GM12878 (cell line): ENCODE data around the gene CTSH. TPM values are rescaled to one million over a fixed set of nuclear protein-coding genes. Genes with fewer than 3 reads are reported as not detected.

Experiments used
- ATAC-seq: fragments of 200-7000 bp; cut with Tn5 transposase; 3 replicates; pipeline ENCODE4 v1.9.1; 2020; ENCODE audit warnings: mild to moderate bottlenecking, moderate library complexity
- BruUV-seq: library from RNA; stranded (reverse); fragments of 400-500 nt; replicated peaks from 2 replicates; lab custom pipeline; 2021; lab: Mats Ljungman, UMichigan
- CTCF ChIA-PET: fragments of 300-600 bp; sonication (Branson Sonifier 250); formaldehyde crosslinking; extraction: SDS; loops from one replicate; lab custom pipeline; 2021; ENCODE audit warnings: inconsistent platforms; lab: Yijun Ruan, JAX
- POLR2A ChIA-PET: fragments of 350-600 bp; formaldehyde crosslinking; extraction: SDS; loops from one replicate; lab custom pipeline; 2021; ENCODE audit warnings: inconsistent platforms; lab: Charles Lee
- RAD21 ChIA-PET: fragments of 300-600 bp; sonication (Branson Sonifier 250); formaldehyde crosslinking; loops from one replicate; lab custom pipeline; 2023; ENCODE audit warnings: antibody characterized with exemption; ENCODE audit not compliant: unreplicated experiment; lab: Charles Lee
- SMC1A ChIA-PET: fragments of 300-600 bp; sonication (Branson Sonifier 250); formaldehyde crosslinking; loops from one replicate; lab custom pipeline; 2023; ENCODE audit not compliant: unreplicated experiment, uncharacterized antibody; lab: Charles Lee
- DNase-seq: peaks from one replicate; pipeline ENCODE4 v3.0.0-alpha.2; 2011; ENCODE audit warnings: low read depth, low spot score
- FAIRE-seq: peaks from 3 replicates; lab custom pipeline; 2011; peaks lifted over from hg19 to GRCh38; lab: Jason Lieb, UNC
- H2AFZ ChIP-seq: 2 replicates; pipeline ENCODE4 v1.6.0; 2011; ENCODE audit warnings: low read depth, low read length, control low read depth; ENCODE audit not compliant: control insufficient read depth
- H3K27ac ChIP-seq: 2 replicates; pipeline ENCODE4 v1.5.1; 2011; ENCODE audit warnings: control low read depth; ENCODE audit not compliant: control insufficient read depth, insufficient read depth
- H3K27me3 ChIP-seq, 2 experiments: replicated peaks in 1 of 2; 2 replicates each; pipeline versions ENCODE4 v1.6.0 to v1.6.1; 2011; ENCODE audit warnings: low read length in 1 of 2; ENCODE audit not compliant: control insufficient read depth in 2 of 2, insufficient read depth in 2 of 2
- H3K36me3 ChIP-seq, 2 experiments: 2 replicates each; pipeline ENCODE4 v1.5.1; 2011; ENCODE audit warnings: low read length in 1 of 2; ENCODE audit not compliant: control insufficient read depth in 2 of 2, insufficient read depth in 2 of 2
- H3K4me1 ChIP-seq: 2 replicates; pipeline ENCODE4 v1.6.1; 2011; ENCODE audit warnings: mild to moderate bottlenecking, low read length, moderate library complexity, mixed read lengths; ENCODE audit not compliant: control insufficient read depth, insufficient read depth
- H3K4me2 ChIP-seq: 2 replicates; pipeline ENCODE4 v1.6.0; 2011; ENCODE audit warnings: control low read depth; ENCODE audit not compliant: control insufficient read depth, insufficient read depth
- H3K4me3 ChIP-seq: fragments of 200-600 bp; sonication (generic); 2 replicates; pipeline ENCODE4 v1.5.1; 2016
- H3K79me2 ChIP-seq: 2 replicates; pipeline ENCODE4 v1.6.0; 2011; ENCODE audit warnings: low read length; ENCODE audit not compliant: control insufficient read depth, insufficient read depth
- H3K9ac ChIP-seq: 2 replicates; pipeline ENCODE4 v1.8.0; 2011; ENCODE audit warnings: low read length, control low read depth, mixed read lengths; ENCODE audit not compliant: control insufficient read depth, insufficient read depth
- H3K9me3 ChIP-seq: replicated peaks from 3 replicates; pipeline ENCODE4 v1.5.1; 2011; ENCODE audit warnings: mild to moderate bottlenecking, low read length; ENCODE audit not compliant: control insufficient read depth, insufficient read depth
- H4K20me1 ChIP-seq: 2 replicates; pipeline ENCODE4 v1.6.0; 2011; ENCODE audit not compliant: control insufficient read depth, insufficient read depth
- LARP7 ChIP-seq: fragments of 450-650 bp; IDR thresholded peaks from 2 replicates; pipeline ENCODE4 v1.6.1; 2017; ENCODE audit warnings: mild to moderate bottlenecking
- PKNOX1 ChIP-seq: fragments of 450-650 bp; IDR thresholded peaks from 2 replicates; pipeline ENCODE4 v1.6.1; 2016; ENCODE audit warnings: mild to moderate bottlenecking
- ZNF207 ChIP-seq: fragments of 450-650 bp; IDR thresholded peaks from 2 replicates; pipeline ENCODE4 v1.6.1; 2014; ENCODE audit warnings: antibody characterized with exemption, mild to moderate bottlenecking, borderline replicate concordance
- ZNF384 ChIP-seq: IDR thresholded peaks from 2 replicates; pipeline ENCODE4 v1.6.1; 2012; ENCODE audit warnings: low read depth, mild to moderate bottlenecking, low read length, improper control_type of control experiment, borderline replicate concordance
- WGBS: methylation state at CpG from one replicate; pipeline ENCODE4 v1.1.6; 2016; ENCODE audit warnings: low lambda C conversion rate; ENCODE audit not compliant: insufficient replicate concordance, insufficient coverage; ENCODE audit errors: missing lambda C conversion rate; 5-methylcytosine and 5-hydroxymethylcytosine counted together
- in situ Hi-C: fragments of 300-500 bp; cut with MboI; formaldehyde crosslinking; loops from 9 replicates; pipeline ENCODE4 v1.14.3; 2018; ENCODE audit warnings: mixed read lengths
- intact Hi-C: fragments of 100-400 bp; cut with micrococcal nuclease; formaldehyde crosslinking; loops from one replicate; pipeline ENCODE4 v1.14.2; 2022; ENCODE audit not compliant: unreplicated experiment
- polyA plus RNA-seq, 11 experiments: library from polyadenylated mRNA; depleted of rRNA in 4 of 11; unstranded in 6 of 11; stranded (reverse) in 5 of 11; fragments of >200 nt; fragmentation: Nextera tagmentation in 4 of 11; fragmentation: Illumina TruSeq in 1 of 11; extraction: Ambion mirVana in 4 of 11; extraction: Trizol in 1 of 11; gene quantifications; 1 replicate in 1 of 11; 2 replicates in 10 of 11; pipeline versions ENCODE4 v1.2.1 to v1.2.3, GENCODE V29; 2011 to 2016; ENCODE audit warnings: inconsistent platforms in 2 of 11, missing spikeins in 2 of 11, low read depth in 1 of 11
- total RNA-seq, 4 experiments: library from RNA; depleted of rRNA in 3 of 4; stranded (reverse); fragments of >200 nt in 3 of 4; fragmentation: Illumina TruSeq in 1 of 4; extraction: Trizol in 1 of 4; gene quantifications; 2 replicates each; pipeline versions ENCODE4 v1.2.1 to v1.2.3, GENCODE V29; 2013 to 2021
- TF ChIP-seq, protein P1 (sequence below): fragments of 450-650 bp; IDR thresholded peaks from 2 replicates; pipeline ENCODE4 v1.6.1; 2017; ENCODE audit warnings: mild to moderate bottlenecking, moderate library complexity

CTSH gene
- total and polyA plus RNA-seq, 10 of the 15 experiments (the other 5 are each of a cell fraction or from before 2014, with no cell fraction given) = 30.2 to 1,212 (median 519) TPM

DNA sequence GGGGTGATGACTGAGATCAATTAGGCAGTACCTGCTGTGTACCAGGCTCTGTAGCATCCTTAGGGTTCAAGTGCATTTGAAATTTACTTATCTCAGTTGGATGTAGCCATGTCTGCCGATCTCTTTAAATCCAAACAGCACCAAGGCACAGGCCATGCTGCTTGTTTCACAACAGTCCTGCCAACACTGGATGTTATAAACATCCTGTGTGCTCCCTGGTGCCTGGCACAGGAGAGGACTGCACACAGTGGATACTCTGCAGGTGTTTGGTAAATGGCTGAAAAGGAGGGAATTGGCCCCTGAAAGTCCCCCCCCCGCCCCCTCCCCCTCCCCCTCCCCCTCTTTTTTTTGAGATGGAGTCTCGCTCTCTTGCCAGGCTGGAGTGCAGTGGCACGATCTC lies 27.0 kb downstream of the CTSH start (continued):
- TF ChIP-seq, protein P1, sequence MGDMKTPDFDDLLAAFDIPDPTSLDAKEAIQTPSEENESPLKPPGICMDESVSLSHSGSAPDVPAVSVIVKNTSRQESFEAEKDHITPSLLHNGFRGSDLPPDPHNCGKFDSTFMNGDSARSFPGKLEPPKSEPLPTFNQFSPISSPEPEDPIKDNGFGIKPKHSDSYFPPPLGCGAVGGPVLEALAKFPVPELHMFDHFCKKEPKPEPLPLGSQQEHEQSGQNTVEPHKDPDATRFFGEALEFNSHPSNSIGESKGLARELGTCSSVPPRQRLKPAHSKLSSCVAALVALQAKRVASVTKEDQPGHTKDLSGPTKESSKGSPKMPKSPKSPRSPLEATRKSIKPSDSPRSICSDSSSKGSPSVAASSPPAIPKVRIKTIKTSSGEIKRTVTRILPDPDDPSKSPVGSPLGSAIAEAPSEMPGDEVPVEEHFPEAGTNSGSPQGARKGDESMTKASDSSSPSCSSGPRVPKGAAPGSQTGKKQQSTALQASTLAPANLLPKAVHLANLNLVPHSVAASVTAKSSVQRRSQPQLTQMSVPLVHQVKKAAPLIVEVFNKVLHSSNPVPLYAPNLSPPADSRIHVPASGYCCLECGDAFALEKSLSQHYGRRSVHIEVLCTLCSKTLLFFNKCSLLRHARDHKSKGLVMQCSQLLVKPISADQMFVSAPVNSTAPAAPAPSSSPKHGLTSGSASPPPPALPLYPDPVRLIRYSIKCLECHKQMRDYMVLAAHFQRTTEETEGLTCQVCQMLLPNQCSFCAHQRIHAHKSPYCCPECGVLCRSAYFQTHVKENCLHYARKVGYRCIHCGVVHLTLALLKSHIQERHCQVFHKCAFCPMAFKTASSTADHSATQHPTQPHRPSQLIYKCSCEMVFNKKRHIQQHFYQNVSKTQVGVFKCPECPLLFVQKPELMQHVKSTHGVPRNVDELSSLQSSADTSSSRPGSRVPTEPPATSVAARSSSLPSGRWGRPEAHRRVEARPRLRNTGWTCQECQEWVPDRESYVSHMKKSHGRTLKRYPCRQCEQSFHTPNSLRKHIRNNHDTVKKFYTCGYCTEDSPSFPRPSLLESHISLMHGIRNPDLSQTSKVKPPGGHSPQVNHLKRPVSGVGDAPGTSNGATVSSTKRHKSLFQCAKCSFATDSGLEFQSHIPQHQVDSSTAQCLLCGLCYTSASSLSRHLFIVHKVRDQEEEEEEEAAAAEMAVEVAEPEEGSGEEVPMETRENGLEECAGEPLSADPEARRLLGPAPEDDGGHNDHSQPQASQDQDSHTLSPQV = no peak

DNA sequence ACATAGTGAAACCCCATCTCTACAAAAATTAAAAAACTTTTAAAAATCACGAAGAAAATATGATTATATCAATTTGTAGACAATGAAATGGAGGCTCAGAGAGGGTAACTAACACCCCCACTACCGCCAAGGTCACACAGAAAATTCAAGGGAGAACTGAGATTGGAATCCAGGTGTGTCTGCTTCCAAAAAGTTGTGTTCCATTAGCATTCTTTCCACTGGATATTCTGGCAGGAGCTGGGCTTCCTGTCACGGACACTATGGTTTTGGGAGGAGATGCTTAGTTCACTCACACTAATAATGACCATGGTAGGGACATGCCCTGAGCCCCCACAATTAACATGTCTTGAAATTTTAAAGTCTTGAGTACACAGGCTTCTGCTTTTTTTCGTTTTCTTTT lies 28.8 kb downstream of the CTSH start:
- no peak for FAIRE-seq
- Histone ChIP-seq H3K27me3 (no peaks in the 10 kb centered on the region), H3K4me2 (no peak overlapping the region), H3K4me3 (no peak overlapping the region)
- BruUV-seq = no TSS peak
- WGBS = 85% methylated on average over 4 of the region's 4 CpGs
- TF ChIP-seq ZNF384 (no peak), PKNOX1 (no peak), ZNF207 (no peak), LARP7 (no peak)
- TF ChIP-seq, all 136 proteins: peak for 0
- in situ Hi-C loops = no loop called here
- H3K9ac ChIP-seq = no peak overlapping the region
- intact Hi-C loops = no loop called here
- ChIA-PET CTCF (interaction anchor here (1.3 to 4.4 kb wide), 5 partner anchors 19 to 269 kb away, joined by 4 to 30 read pairs (median 6); no protein-coding TSS in a partner anchor), POLR2A (no interaction called here), SMC1A (interaction anchor here (0.6 to 10.3 kb wide), 5 partner anchors 19 to 267 kb away, joined by 3 to 91 read pairs (median 4); no protein-coding TSS in a partner anchor), RAD21 (interaction anchor here (1.8 kb wide), 1 partner anchor 63 kb away, joined by 9 read pairs; no protein-coding TSS in a partner anchor)
- H3K4me1 ChIP-seq = no peaks in the 10 kb centered on the region
- no peaks in the 10 kb centered on the region for H4K20me1 ChIP-seq
- no peaks in the 10 kb centered on the region for H3K9me3 ChIP-seq
- ATAC-seq (no peak), DNase-seq (no peak)
- no peak overlapping the region for H3K27ac ChIP-seq
- no peak overlapping the region for H2AFZ ChIP-seq
- no peaks in the 10 kb centered on the region for H3K79me2 ChIP-seq
- H3K36me3 ChIP-seq = peaks cover 0 to 9% of the 10 kb centered on the region in 2 experiments; a peak in 2 of 4 replicates
